Neural cell (in vitro differentiated cells): ENCODE data around the gene TIMM23. TPM values are rescaled to one million over a fixed set of nuclear protein-coding genes. Genes with fewer than 3 reads are reported as not detected.

Experiments used
- H2AFZ ChIP-seq: fragments of 200-600, 300-800 bp; sonication (generic), shearing (Covaris generic); 2 replicates; pipeline ENCODE4 v1.6.0; 2014; ENCODE audit warnings: low read depth, mild to moderate bottlenecking, antibody characterized with exemption, low read length, moderate library complexity
- H3F3A ChIP-seq: fragments of 200-600 bp; shearing (Covaris generic); 2 replicates; pipeline ENCODE4 v1.6.1; 2016; ENCODE audit warnings: mild to moderate bottlenecking, moderate library complexity, mixed read lengths, antibody characterized with exemption, low read length; ENCODE audit not compliant: insufficient read depth, poor library complexity, severe bottlenecking
- H3K27ac ChIP-seq: fragments of 200-600, 300-800 bp; sonication (generic), shearing (Covaris generic); 2 replicates; pipeline ENCODE4 v1.5.1; 2014; ENCODE audit warnings: mild to moderate bottlenecking, low read length, moderate library complexity
- H3K27me3 ChIP-seq: fragments of 300-800, 200-600 bp; sonication (generic), shearing (Covaris generic); 2 replicates; pipeline ENCODE4 v1.6.0; 2014; ENCODE audit warnings: mild to moderate bottlenecking, low read depth, low read length, moderate library complexity; ENCODE audit not compliant: insufficient read depth
- H3K36me3 ChIP-seq: fragments of 300-800, 200-600 bp; sonication (generic), shearing (Covaris generic); 2 replicates; pipeline ENCODE4 v1.5.1; 2014; ENCODE audit warnings: mild to moderate bottlenecking, antibody characterized with exemption, low read length, moderate library complexity; ENCODE audit not compliant: insufficient read depth
- H3K4me2 ChIP-seq: fragments of 300-800, 200-600 bp; sonication (generic), shearing (Covaris generic); 2 replicates; pipeline ENCODE4 v1.6.0; 2014; ENCODE audit warnings: mild to moderate bottlenecking, low read length
- H3K4me3 ChIP-seq: fragments of 300-800, 200-600 bp; sonication (generic), shearing (Covaris generic); 2 replicates; pipeline ENCODE4 v1.5.1; 2014; ENCODE audit warnings: mild to moderate bottlenecking, low read length, moderate library complexity
- H3K79me2 ChIP-seq: fragments of 200-600 bp; shearing (Covaris generic); replicated peaks from 2 replicates; pipeline ENCODE4 v1.6.0; 2014; ENCODE audit warnings: mild to moderate bottlenecking, low read length, moderate library complexity; ENCODE audit not compliant: insufficient read depth
- H3K9ac ChIP-seq: fragments of 300-800, 200-600 bp; sonication (generic), shearing (Covaris generic); 2 replicates; pipeline ENCODE4 v1.6.1; 2016; ENCODE audit warnings: mild to moderate bottlenecking, low read length, mixed read lengths
- H3K9me2 ChIP-seq: fragments of 200-600 bp; shearing (Covaris generic); 2 replicates; pipeline ENCODE4 v1.6.1; 2016; ENCODE audit warnings: mild to moderate bottlenecking, low read length, mixed read lengths; ENCODE audit not compliant: insufficient read depth
- H3K9me3 ChIP-seq: fragments of 200-600, 300-800 bp; sonication (generic), shearing (Covaris generic); 2 replicates; pipeline ENCODE4 v1.6.1; 2016; ENCODE audit warnings: mild to moderate bottlenecking, mixed run types, low read length, moderate library complexity, mixed read lengths
- H4K20me1 ChIP-seq: fragments of 200-600 bp; shearing (Covaris generic); 2 replicates; pipeline ENCODE4 v1.6.1; 2016; ENCODE audit warnings: mild to moderate bottlenecking, mixed run types; ENCODE audit not compliant: insufficient read depth
- EP300 ChIP-seq: fragments of 450-650 bp; conservative IDR thresholded peaks from 2 replicates; pipeline ENCODE4 v1.6.1; 2014; ENCODE audit warnings: antibody characterized with exemption, mild to moderate bottlenecking, moderate library complexity; ENCODE audit not compliant: poor library complexity, severe bottlenecking
- EZH2 ChIP-seq: fragments of 200-600, 300-800 bp; shearing (Covaris generic), sonication (generic); IDR thresholded peaks from 2 replicates; pipeline ENCODE4 v1.6.1; 2014; ENCODE audit warnings: antibody characterized with exemption, low read length, borderline replicate concordance, mild to moderate bottlenecking; ENCODE audit not compliant: insufficient read depth, poor library complexity, severe bottlenecking
- MXI1 ChIP-seq: fragments of 450-650 bp; conservative IDR thresholded peaks from 2 replicates; pipeline ENCODE4 v1.6.1; 2014; ENCODE audit warnings: antibody characterized with exemption, mild to moderate bottlenecking; ENCODE audit not compliant: poor library complexity, severe bottlenecking
- POLR2AphosphoS5 ChIP-seq: IDR thresholded peaks from 2 replicates; pipeline ENCODE4 v1.6.1; 2012
- RAD21 ChIP-seq: fragments of 450-650 bp; conservative IDR thresholded peaks from 2 replicates; pipeline ENCODE4 v1.6.1; 2014; ENCODE audit warnings: antibody characterized with exemption, mild to moderate bottlenecking, moderate library complexity
- REST ChIP-seq: IDR thresholded peaks from 2 replicates; pipeline ENCODE4 v1.6.1; 2012; ENCODE audit warnings: borderline replicate concordance
- SMC3 ChIP-seq: fragments of 450-650 bp; conservative IDR thresholded peaks from 2 replicates; pipeline ENCODE4 v1.6.1; 2014; ENCODE audit warnings: antibody characterized with exemption, mild to moderate bottlenecking, moderate library complexity; ENCODE audit not compliant: poor library complexity
- TAF1 ChIP-seq: IDR thresholded peaks from 2 replicates; pipeline ENCODE4 v1.6.1; 2012; ENCODE audit warnings: low read depth
- polyA plus RNA-seq: library from polyadenylated mRNA; depleted of rRNA; stranded (reverse); fragments of >200 nt; gene quantifications from 2 replicates; pipeline ENCODE4 v1.2.3, GENCODE V29; 2014
- TF ChIP-seq, protein P1 (sequence below): fragments of 450-650 bp; IDR thresholded peaks from 2 replicates; pipeline ENCODE4 v1.5.1; 2014; ENCODE audit warnings: antibody characterized with exemption, mild to moderate bottlenecking, moderate library complexity; ENCODE audit not compliant: poor library complexity, severe bottlenecking

Gene TIMM23
- polyA plus RNA-seq, 1 donor from 2014 or later, result 67.0 TPM

DNA sequence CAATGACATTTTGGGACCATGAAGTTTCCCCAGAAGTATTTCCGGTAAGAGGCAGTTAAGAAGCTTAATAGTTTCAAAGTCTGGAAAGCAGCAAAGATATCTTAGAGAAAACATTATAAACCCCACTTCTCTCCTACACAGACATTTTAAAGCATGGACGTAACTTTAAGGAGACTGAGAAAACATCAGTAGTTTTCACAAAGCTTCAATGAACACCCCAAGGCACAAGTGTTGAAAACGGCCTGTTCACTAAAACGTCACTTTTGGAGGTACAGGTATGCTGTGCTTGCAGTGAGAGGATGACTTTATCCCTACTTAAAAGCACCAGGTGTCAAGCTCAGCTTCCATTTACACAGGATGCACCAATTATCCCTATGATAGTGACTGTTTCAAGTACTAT, 33.1 kb downstream of the TIMM23 start:
- no peak overlapping the region for H3K4me3 ChIP-seq
- H3K9ac ChIP-seq, result no peak overlapping the region
- no peaks in the 10 kb centered on the region for H3K9me2 ChIP-seq
- peaks cover 19% of the 10 kb centered on the region for H3K36me3 ChIP-seq
- no peaks in the 10 kb centered on the region for H4K20me1 ChIP-seq
- H3K27ac ChIP-seq, result no peak overlapping the region
- no peaks in the 10 kb centered on the region for H3K27me3 ChIP-seq
- H2AFZ ChIP-seq, result no peak overlapping the region
- no peak for TF ChIP-seq EZH2
- TF ChIP-seq, protein P1, sequence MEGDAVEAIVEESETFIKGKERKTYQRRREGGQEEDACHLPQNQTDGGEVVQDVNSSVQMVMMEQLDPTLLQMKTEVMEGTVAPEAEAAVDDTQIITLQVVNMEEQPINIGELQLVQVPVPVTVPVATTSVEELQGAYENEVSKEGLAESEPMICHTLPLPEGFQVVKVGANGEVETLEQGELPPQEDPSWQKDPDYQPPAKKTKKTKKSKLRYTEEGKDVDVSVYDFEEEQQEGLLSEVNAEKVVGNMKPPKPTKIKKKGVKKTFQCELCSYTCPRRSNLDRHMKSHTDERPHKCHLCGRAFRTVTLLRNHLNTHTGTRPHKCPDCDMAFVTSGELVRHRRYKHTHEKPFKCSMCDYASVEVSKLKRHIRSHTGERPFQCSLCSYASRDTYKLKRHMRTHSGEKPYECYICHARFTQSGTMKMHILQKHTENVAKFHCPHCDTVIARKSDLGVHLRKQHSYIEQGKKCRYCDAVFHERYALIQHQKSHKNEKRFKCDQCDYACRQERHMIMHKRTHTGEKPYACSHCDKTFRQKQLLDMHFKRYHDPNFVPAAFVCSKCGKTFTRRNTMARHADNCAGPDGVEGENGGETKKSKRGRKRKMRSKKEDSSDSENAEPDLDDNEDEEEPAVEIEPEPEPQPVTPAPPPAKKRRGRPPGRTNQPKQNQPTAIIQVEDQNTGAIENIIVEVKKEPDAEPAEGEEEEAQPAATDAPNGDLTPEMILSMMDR, result no peak
- no peak for TF ChIP-seq MXI1
- TF ChIP-seq REST, result no peak
- TF ChIP-seq POLR2AphosphoS5, result no peak
- H3K9me3 ChIP-seq, result no peaks in the 10 kb centered on the region
- H3K4me2 ChIP-seq, result no peak overlapping the region
- H3K79me2 ChIP-seq, result no peaks in the 10 kb centered on the region
- H3F3A ChIP-seq, result no peaks in the 10 kb centered on the region

DNA sequence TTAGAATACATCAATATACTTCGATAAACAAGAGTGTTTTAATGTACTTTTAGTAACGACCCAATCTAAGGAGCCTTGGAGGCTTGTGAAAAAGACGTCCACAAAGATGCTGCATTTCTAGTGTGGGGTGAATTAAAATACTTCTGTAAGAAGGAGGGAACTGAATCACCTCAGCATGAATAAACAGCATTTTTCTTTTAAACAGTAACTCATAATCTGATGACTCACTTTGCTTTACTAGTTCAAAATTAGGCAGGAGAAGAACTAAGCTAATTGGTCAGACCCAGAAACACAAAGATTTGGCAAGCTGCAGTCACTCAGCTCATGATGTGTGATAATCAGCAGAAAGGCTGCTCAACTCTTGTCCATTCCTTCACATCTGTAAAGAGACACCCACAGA, 33.9 kb downstream of the TIMM23 start:
- no peaks in the 10 kb centered on the region for H3F3A ChIP-seq
- H3K9ac ChIP-seq, result no peak overlapping the region
- H3K9me3 ChIP-seq, result no peaks in the 10 kb centered on the region
- H3K27ac ChIP-seq, result no peak overlapping the region
- H3K9me2 ChIP-seq, result no peaks in the 10 kb centered on the region
- H4K20me1 ChIP-seq, result no peaks in the 10 kb centered on the region
- H2AFZ ChIP-seq, result no peak overlapping the region
- H3K4me2 ChIP-seq, result no peak overlapping the region
- no peaks in the 10 kb centered on the region for H3K27me3 ChIP-seq
- peaks cover 19% of the 10 kb centered on the region for H3K36me3 ChIP-seq
- H3K79me2 ChIP-seq, result no peaks in the 10 kb centered on the region
- no peak overlapping the region for H3K4me3 ChIP-seq
- TF ChIP-seq MXI1 (no peak), SMC3 (no peak), TAF1 (no peak), REST (no peak), RAD21 (no peak), EP300 (no peak), POLR2AphosphoS5 (no peak), EZH2 (no peak)
- TF ChIP-seq, protein P1, result no peak
